ENCODE measurements around the gene LRRK1.

Gene LRRK1

GRCh38 chr15:101013769-101014675 lies 94.9 kb downstream of the LRRK1 start:
- H3K36me3 Mint-ChIP-seq (ENCODE audit: low read depth), result no peaks in the 10 kb centered on the region
- H3K4me3 Mint-ChIP-seq, result no peak overlapping the region
- peaks cover 9% of the 10 kb centered on the region for H3K27me3 Mint-ChIP-seq (ENCODE audit: low read depth, poor library complexity)
- DNase-seq, result no peak
- TF ChIP-seq, protein P1, sequence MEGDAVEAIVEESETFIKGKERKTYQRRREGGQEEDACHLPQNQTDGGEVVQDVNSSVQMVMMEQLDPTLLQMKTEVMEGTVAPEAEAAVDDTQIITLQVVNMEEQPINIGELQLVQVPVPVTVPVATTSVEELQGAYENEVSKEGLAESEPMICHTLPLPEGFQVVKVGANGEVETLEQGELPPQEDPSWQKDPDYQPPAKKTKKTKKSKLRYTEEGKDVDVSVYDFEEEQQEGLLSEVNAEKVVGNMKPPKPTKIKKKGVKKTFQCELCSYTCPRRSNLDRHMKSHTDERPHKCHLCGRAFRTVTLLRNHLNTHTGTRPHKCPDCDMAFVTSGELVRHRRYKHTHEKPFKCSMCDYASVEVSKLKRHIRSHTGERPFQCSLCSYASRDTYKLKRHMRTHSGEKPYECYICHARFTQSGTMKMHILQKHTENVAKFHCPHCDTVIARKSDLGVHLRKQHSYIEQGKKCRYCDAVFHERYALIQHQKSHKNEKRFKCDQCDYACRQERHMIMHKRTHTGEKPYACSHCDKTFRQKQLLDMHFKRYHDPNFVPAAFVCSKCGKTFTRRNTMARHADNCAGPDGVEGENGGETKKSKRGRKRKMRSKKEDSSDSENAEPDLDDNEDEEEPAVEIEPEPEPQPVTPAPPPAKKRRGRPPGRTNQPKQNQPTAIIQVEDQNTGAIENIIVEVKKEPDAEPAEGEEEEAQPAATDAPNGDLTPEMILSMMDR (IDR thresholded peaks at IDR 0.05), result no peak
- H3K9me3 Mint-ChIP-seq, result no peaks in the 10 kb centered on the region
- H3K4me1 Mint-ChIP-seq, result peaks cover 53% of the 10 kb centered on the region
- peak overlapping the region; percentile 76 for H3K27ac Mint-ChIP-seq

- DNase-seq, result peak; percentile 86
- Mint-ChIP-seq H3K9me3 (no peaks in the 10 kb centered on the region), H3K27ac (no peak overlapping the region), H3K27me3 (ENCODE audit: low read depth, poor library complexity) (peaks cover 9% of the 10 kb centered on the region), H3K4me3 (no peak overlapping the region), H3K4me1 (peaks cover 49% of the 10 kb centered on the region), H3K36me3 (ENCODE audit: low read depth) (no peaks in the 10 kb centered on the region)
- TF ChIP-seq, protein P1 (IDR thresholded peaks at IDR 0.05), result peak; percentile 92
Observed at GRCh38 chr15:101014921-101015841, 96.0 kb downstream of the LRRK1 start.

DNA sequence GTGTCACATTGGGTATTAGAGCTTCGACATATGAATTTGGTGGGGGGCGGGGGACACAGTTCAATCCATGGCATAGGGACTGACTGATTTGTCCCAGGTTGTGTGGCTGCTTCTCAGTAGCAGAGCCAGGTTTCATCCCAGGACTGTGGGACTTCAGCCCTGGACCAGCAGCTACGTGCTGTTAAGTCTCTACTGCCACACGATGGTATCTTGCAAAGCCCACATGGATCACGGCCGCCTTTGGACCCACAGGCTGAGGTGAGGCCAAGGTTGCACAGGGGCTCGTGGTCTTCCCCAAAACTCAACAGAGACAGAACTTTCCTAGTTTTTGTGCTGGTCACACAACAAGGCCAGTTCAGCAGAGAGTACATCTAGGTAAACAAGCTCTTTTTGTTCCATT lies 97.4 kb downstream of the LRRK1 start:
- TF ChIP-seq, protein P1 (IDR thresholded peaks at IDR 0.05), result no peak
- Mint-ChIP-seq H3K27me3 (ENCODE audit: low read depth, poor library complexity) (peaks cover 9% of the 10 kb centered on the region), H3K4me1 (peaks cover 46% of the 10 kb centered on the region), H3K4me3 (no peak overlapping the region), H3K36me3 (ENCODE audit: low read depth) (no peaks in the 10 kb centered on the region), H3K9me3 (no peaks in the 10 kb centered on the region), H3K27ac (no peak overlapping the region)
- DNase-seq, result no peak

DNA sequence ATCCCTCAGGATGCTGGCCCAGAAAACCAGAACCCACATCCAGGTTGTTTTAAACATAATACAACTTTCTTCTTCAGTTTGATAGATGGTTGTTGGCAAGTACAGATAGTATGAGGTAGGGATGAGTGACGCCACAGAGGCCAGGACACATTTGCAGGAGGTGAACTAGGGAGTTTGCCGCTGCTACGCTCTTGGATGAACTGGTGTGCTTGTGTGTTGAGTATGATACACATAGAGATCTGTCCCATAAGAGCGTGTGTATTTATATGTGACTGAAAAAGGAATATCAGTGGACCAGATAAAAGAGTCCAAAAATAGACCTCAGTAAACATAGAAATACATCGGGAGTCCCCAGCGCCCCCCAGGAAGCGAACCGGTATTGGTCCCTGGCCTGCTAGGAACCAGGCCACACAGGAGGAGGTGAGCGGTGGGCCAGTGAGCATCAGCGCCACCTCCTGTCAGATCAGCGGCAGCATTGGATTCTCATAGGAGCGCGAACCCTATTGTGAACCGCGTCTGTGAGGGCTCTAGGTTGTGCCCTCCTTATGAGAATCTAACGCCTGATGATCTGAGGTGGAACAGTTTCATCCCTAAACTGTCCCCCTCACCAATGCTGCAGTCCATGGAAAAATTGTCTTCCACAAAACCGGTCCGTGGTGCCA lies 98.1 kb downstream of the LRRK1 start:
- Mint-ChIP-seq H3K27ac (no peak overlapping the region), H3K27me3 (ENCODE audit: low read depth, poor library complexity) (peaks cover 13% of the 10 kb centered on the region), H3K4me3 (no peak overlapping the region), H3K36me3 (ENCODE audit: low read depth) (no peaks in the 10 kb centered on the region), H3K9me3 (no peaks in the 10 kb centered on the region), H3K4me1 (peaks cover 41% of the 10 kb centered on the region)
- TF ChIP-seq, protein P1 (IDR thresholded peaks at IDR 0.05), result no peak
- DNase-seq, result no peak

- no peak for DNase-seq
- Mint-ChIP-seq H3K27ac (no peak overlapping the region), H3K4me3 (no peak overlapping the region), H3K4me1 (peaks cover 37% of the 10 kb centered on the region), H3K9me3 (no peaks in the 10 kb centered on the region), H3K36me3 (ENCODE audit: low read depth) (no peaks in the 10 kb centered on the region), H3K27me3 (ENCODE audit: low read depth, poor library complexity) (peaks cover 13% of the 10 kb centered on the region)
- TF ChIP-seq, protein P1 (IDR thresholded peaks at IDR 0.05), result no peak
Observed at GRCh38 chr15:101018016-101018415, 98.9 kb downstream of the LRRK1 start.

Data from nephron progenitor cell (in vitro differentiated cells).